Measurements from ENCODE around the gene DRC3.

Gene DRC3

GRCh38 chr17:18018411-18018921 lies 45.8 kb downstream of the DRC3 start:
- no peaks in the 10 kb centered on the region for H3K4me1 ChIP-seq (ENCODE audit: control insufficient read depth, insufficient read depth, low read length)
- H3K9me3 ChIP-seq (ENCODE audit: control insufficient read depth, insufficient read depth, low read length), result no peaks in the 10 kb centered on the region
- no peak overlapping the region for H3K9ac ChIP-seq (ENCODE audit: low read depth, low read length)
- H3K4me3 ChIP-seq (ENCODE audit: low read depth, low read length), result no peak overlapping the region
- H3K27me3 ChIP-seq (ENCODE audit: control insufficient read depth, insufficient read depth, low read length), result no peaks in the 10 kb centered on the region
- peaks cover 4% of the 10 kb centered on the region for H3K36me3 ChIP-seq (ENCODE audit: control insufficient read depth, insufficient read depth, low read length)

GRCh38 chr17:18019838-18020154 lies 47.1 kb downstream of the DRC3 start:
- Histone ChIP-seq H3K27me3 (ENCODE audit: control insufficient read depth, insufficient read depth, low read length) (no peaks in the 10 kb centered on the region), H3K9me3 (ENCODE audit: control insufficient read depth, insufficient read depth, low read length) (no peaks in the 10 kb centered on the region), H3K9ac (ENCODE audit: low read depth, low read length) (no peak overlapping the region), H3K36me3 (ENCODE audit: control insufficient read depth, insufficient read depth, low read length) (peaks cover 4% of the 10 kb centered on the region), H3K4me1 (ENCODE audit: control insufficient read depth, insufficient read depth, low read length) (no peaks in the 10 kb centered on the region), H3K4me3 (ENCODE audit: low read depth, low read length) (no peak overlapping the region)

GRCh38 chr17:18020971-18021370 lies 48.3 kb downstream of the DRC3 start:
- Histone ChIP-seq H3K9me3 (ENCODE audit: control insufficient read depth, insufficient read depth, low read length) (no peaks in the 10 kb centered on the region), H3K27me3 (ENCODE audit: control insufficient read depth, insufficient read depth, low read length) (no peaks in the 10 kb centered on the region), H3K4me3 (ENCODE audit: low read depth, low read length) (no peak overlapping the region), H3K9ac (ENCODE audit: low read depth, low read length) (no peak overlapping the region), H3K4me1 (ENCODE audit: control insufficient read depth, insufficient read depth, low read length) (no peaks in the 10 kb centered on the region), H3K36me3 (ENCODE audit: control insufficient read depth, insufficient read depth, low read length) (peaks cover 4% of the 10 kb centered on the region)

GRCh38 chr17:18021372-18021771 lies 48.7 kb downstream of the DRC3 start:
- H3K4me1 ChIP-seq (ENCODE audit: control insufficient read depth, insufficient read depth, low read length), result no peaks in the 10 kb centered on the region
- H3K9ac ChIP-seq (ENCODE audit: low read depth, low read length), result no peak overlapping the region
- H3K9me3 ChIP-seq (ENCODE audit: control insufficient read depth, insufficient read depth, low read length), result no peaks in the 10 kb centered on the region
- no peaks in the 10 kb centered on the region for H3K27me3 ChIP-seq (ENCODE audit: control insufficient read depth, insufficient read depth, low read length)
- no peak overlapping the region for H3K4me3 ChIP-seq (ENCODE audit: low read depth, low read length)
- peaks cover 4% of the 10 kb centered on the region for H3K36me3 ChIP-seq (ENCODE audit: control insufficient read depth, insufficient read depth, low read length)

GRCh38 chr17:18025241-18025944 lies 52.7 kb downstream of the DRC3 start:
- Histone ChIP-seq H3K36me3 (ENCODE audit: control insufficient read depth, insufficient read depth, low read length) (peaks cover 4% of the 10 kb centered on the region), H3K9me3 (ENCODE audit: control insufficient read depth, insufficient read depth, low read length) (no peaks in the 10 kb centered on the region), H3K4me1 (ENCODE audit: control insufficient read depth, insufficient read depth, low read length) (no peaks in the 10 kb centered on the region)

GRCh38 chr17:18025945-18026776 lies 53.5 kb downstream of the DRC3 start:
- H3K9me3 ChIP-seq (ENCODE audit: control insufficient read depth, insufficient read depth, low read length), result no peaks in the 10 kb centered on the region
- H3K9ac ChIP-seq (ENCODE audit: low read depth, low read length), result no peak overlapping the region
- H3K27me3 ChIP-seq (ENCODE audit: control insufficient read depth, insufficient read depth, low read length), result no peaks in the 10 kb centered on the region
- no peaks in the 10 kb centered on the region for H3K4me1 ChIP-seq (ENCODE audit: control insufficient read depth, insufficient read depth, low read length)
- H3K4me3 ChIP-seq (ENCODE audit: low read depth, low read length), result no peak overlapping the region
- peaks cover 4% of the 10 kb centered on the region for H3K36me3 ChIP-seq (ENCODE audit: control insufficient read depth, insufficient read depth, low read length)

More at GRCh38 chr17:18025241-18025944, 52.7 kb downstream of the DRC3 start:
- Histone ChIP-seq H3K4me3 (ENCODE audit: low read depth, low read length) (no peak overlapping the region), H3K9ac (ENCODE audit: low read depth, low read length) (no peak overlapping the region), H3K27me3 (ENCODE audit: control insufficient read depth, insufficient read depth, low read length) (no peaks in the 10 kb centered on the region)

GRCh38 chr17:18027280-18027679 lies 54.6 kb downstream of the DRC3 start:
- no peaks in the 10 kb centered on the region for H3K9me3 ChIP-seq (ENCODE audit: control insufficient read depth, insufficient read depth, low read length)
- no peaks in the 10 kb centered on the region for H3K27me3 ChIP-seq (ENCODE audit: control insufficient read depth, insufficient read depth, low read length)
- H3K9ac ChIP-seq (ENCODE audit: low read depth, low read length), result no peak overlapping the region
- no peaks in the 10 kb centered on the region for H3K4me1 ChIP-seq (ENCODE audit: control insufficient read depth, insufficient read depth, low read length)
- no peak overlapping the region for H3K4me3 ChIP-seq (ENCODE audit: low read depth, low read length)
- no peaks in the 10 kb centered on the region for H3K36me3 ChIP-seq (ENCODE audit: control insufficient read depth, insufficient read depth, low read length)

- Histone ChIP-seq H3K4me1 (ENCODE audit: control insufficient read depth, insufficient read depth, low read length) (no peaks in the 10 kb centered on the region), H3K9ac (ENCODE audit: low read depth, low read length) (no peak overlapping the region)
Measured at GRCh38 chr17:18028114-18028951, 55.7 kb downstream of the DRC3 start.

GRCh38 chr17:18028952-18029540 lies 56.4 kb downstream of the DRC3 start:
- Histone ChIP-seq H3K9me3 (ENCODE audit: control insufficient read depth, insufficient read depth, low read length) (no peaks in the 10 kb centered on the region), H3K4me3 (ENCODE audit: low read depth, low read length) (no peak overlapping the region), H3K27me3 (ENCODE audit: control insufficient read depth, insufficient read depth, low read length) (no peaks in the 10 kb centered on the region), H3K36me3 (ENCODE audit: control insufficient read depth, insufficient read depth, low read length) (no peaks in the 10 kb centered on the region), H3K9ac (ENCODE audit: low read depth, low read length) (no peak overlapping the region), H3K4me1 (ENCODE audit: control insufficient read depth, insufficient read depth, low read length) (no peaks in the 10 kb centered on the region)

More at GRCh38 chr17:18028114-18028951, 55.7 kb downstream of the DRC3 start:
- Histone ChIP-seq H3K4me3 (ENCODE audit: low read depth, low read length) (no peak overlapping the region), H3K9me3 (ENCODE audit: control insufficient read depth, insufficient read depth, low read length) (no peaks in the 10 kb centered on the region), H3K36me3 (ENCODE audit: control insufficient read depth, insufficient read depth, low read length) (no peaks in the 10 kb centered on the region), H3K27me3 (ENCODE audit: control insufficient read depth, insufficient read depth, low read length) (no peaks in the 10 kb centered on the region)

GRCh38 chr17:18031955-18032354 lies 59.3 kb downstream of the DRC3 start:
- no peaks in the 10 kb centered on the region for H3K9me3 ChIP-seq (ENCODE audit: control insufficient read depth, insufficient read depth, low read length)
- H3K9ac ChIP-seq (ENCODE audit: low read depth, low read length), result no peak overlapping the region
- no peaks in the 10 kb centered on the region for H3K36me3 ChIP-seq (ENCODE audit: control insufficient read depth, insufficient read depth, low read length)
- no peak overlapping the region for H3K4me3 ChIP-seq (ENCODE audit: low read depth, low read length)
- no peaks in the 10 kb centered on the region for H3K4me1 ChIP-seq (ENCODE audit: control insufficient read depth, insufficient read depth, low read length)
- H3K27me3 ChIP-seq (ENCODE audit: control insufficient read depth, insufficient read depth, low read length), result no peaks in the 10 kb centered on the region

GRCh38 chr17:18033442-18034099 lies 60.9 kb downstream of the DRC3 start:
- no peak overlapping the region for H3K4me3 ChIP-seq (ENCODE audit: low read depth, low read length)
- no peaks in the 10 kb centered on the region for H3K9me3 ChIP-seq (ENCODE audit: control insufficient read depth, insufficient read depth, low read length)
- no peaks in the 10 kb centered on the region for H3K36me3 ChIP-seq (ENCODE audit: control insufficient read depth, insufficient read depth, low read length)
- no peak overlapping the region for H3K9ac ChIP-seq (ENCODE audit: low read depth, low read length)
- no peaks in the 10 kb centered on the region for H3K4me1 ChIP-seq (ENCODE audit: control insufficient read depth, insufficient read depth, low read length)
- H3K27me3 ChIP-seq (ENCODE audit: control insufficient read depth, insufficient read depth, low read length), result no peaks in the 10 kb centered on the region
